Measurements from ENCODE around the gene FGF1.

FGF1 gene

DNA sequence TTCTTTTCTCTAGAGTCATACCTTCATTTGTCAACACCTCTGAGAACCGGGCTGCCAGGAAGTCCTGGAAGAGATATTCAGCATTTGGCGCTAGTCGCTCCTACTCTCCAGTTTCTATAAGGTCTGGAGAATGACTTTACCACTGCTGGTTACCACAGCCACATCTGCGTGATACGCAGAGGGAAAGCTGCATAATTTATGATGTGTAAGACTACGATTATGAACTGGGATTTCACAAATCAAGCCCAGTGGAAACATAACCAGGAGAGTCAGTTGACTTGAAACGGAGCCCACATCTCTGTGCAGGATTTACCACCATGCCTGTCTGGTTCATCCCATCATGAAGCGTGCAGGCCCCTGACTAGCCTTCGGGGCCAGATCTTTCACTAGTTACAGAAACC lies 72.6 kb downstream of the FGF1 start:
- FAIRE-seq (no peak), DNase-seq (ENCODE audit: insufficient read length, low spot score) (no peak)
- TF ChIP-seq TAF1 (IDR thresholded peaks at IDR 0.05; ENCODE audit: low read depth, low read length), result no peak
- TF ChIP-seq POLR2AphosphoS5 (IDR thresholded peaks at IDR 0.05; ENCODE audit: low read depth, low read length), result no peak
- TF ChIP-seq PAX5 (IDR thresholded peaks at IDR 0.05; ENCODE audit: insufficient read depth, low read length, severe bottlenecking), result no peak
- no peak for TF ChIP-seq SPI1 (IDR thresholded peaks at IDR 0.05; ENCODE audit: low read depth, low read length)

DNA sequence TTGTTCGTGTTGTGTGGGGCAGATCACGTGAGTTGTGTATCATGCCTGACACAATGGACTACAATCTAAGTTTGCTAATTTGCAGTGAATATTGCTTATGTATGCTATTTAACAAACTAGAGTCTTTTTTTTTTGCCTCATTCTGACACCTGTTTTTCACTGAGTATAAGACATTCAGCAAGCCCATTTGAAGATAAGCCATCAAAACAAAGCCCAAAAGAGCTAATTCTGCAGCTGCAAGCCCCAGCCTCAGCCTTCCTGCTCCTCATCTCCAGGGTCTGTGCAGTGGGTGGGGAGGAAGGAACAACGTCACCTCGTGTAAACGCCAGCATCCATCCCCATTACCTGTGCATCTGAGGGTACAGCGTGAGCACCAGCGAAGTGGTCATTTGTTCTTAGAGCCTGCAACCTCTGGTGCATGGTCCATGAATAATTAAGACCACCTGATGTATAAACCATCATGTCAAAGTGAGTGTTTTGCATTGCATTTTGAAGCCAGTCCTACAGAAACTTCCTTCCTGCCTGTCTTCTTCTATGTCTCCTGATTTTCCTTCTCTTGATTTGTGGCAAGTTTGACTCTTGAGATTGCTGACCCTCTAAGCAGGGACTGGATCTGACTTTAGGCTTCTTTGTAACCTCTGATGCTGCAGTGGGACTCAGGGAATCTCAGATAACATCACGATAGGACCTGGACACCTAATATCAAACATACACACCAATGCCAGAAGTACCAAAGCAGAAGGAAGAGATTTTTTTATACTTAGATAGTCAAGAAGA lies 73.2 kb downstream of the FGF1 start:
- TF ChIP-seq POU2F2 (IDR thresholded peaks at IDR 0.05; ENCODE audit: low read depth, low read length) (no peak), TAF1 (IDR thresholded peaks at IDR 0.05; ENCODE audit: low read depth, low read length) (no peak), SPI1 (IDR thresholded peaks at IDR 0.05; ENCODE audit: low read depth, low read length) (no peak), POLR2AphosphoS5 (IDR thresholded peaks at IDR 0.05; ENCODE audit: low read depth, low read length) (no peak), PAX5 (IDR thresholded peaks at IDR 0.05; ENCODE audit: insufficient read depth, low read length, severe bottlenecking) (no peak), POLR2A (IDR thresholded peaks at IDR 0.05; ENCODE audit: low read depth, low read length) (no peak)
- DNase-seq (ENCODE audit: insufficient read length, low spot score), result no peak

GRCh38 chr5:142611154-142611553 lies 74.7 kb downstream of the FGF1 start:
- FAIRE-seq (peak; percentile 77), DNase-seq (ENCODE audit: insufficient read length, low spot score) (peak; percentile 46)
- TF ChIP-seq POLR2AphosphoS5 (IDR thresholded peaks at IDR 0.05; ENCODE audit: low read depth, low read length) (no peak), POU2F2 (IDR thresholded peaks at IDR 0.05; ENCODE audit: low read depth, low read length) (no peak), TAF1 (IDR thresholded peaks at IDR 0.05; ENCODE audit: low read depth, low read length) (no peak), POLR2A (IDR thresholded peaks at IDR 0.05; ENCODE audit: low read depth, low read length) (no peak), SPI1 (IDR thresholded peaks at IDR 0.05; ENCODE audit: low read depth, low read length) (no peak), PAX5 (IDR thresholded peaks at IDR 0.05; ENCODE audit: insufficient read depth, low read length, severe bottlenecking) (no peak)

More for the DNA sequence above, 73.2 kb downstream of the FGF1 start:
- no peak for FAIRE-seq

GRCh38 chr5:142610176-142611001 lies 75.5 kb downstream of the FGF1 start:
- DNase-seq (ENCODE audit: insufficient read length, low spot score), result no peak
- no peak for FAIRE-seq
- no peak for TF ChIP-seq PAX5 (IDR thresholded peaks at IDR 0.05; ENCODE audit: insufficient read depth, low read length, severe bottlenecking)
- no peak for TF ChIP-seq TAF1 (IDR thresholded peaks at IDR 0.05; ENCODE audit: low read depth, low read length)
- TF ChIP-seq POLR2AphosphoS5 (IDR thresholded peaks at IDR 0.05; ENCODE audit: low read depth, low read length), result no peak
- TF ChIP-seq POU2F2 (IDR thresholded peaks at IDR 0.05; ENCODE audit: low read depth, low read length), result no peak
- no peak for TF ChIP-seq SPI1 (IDR thresholded peaks at IDR 0.05; ENCODE audit: low read depth, low read length)
- TF ChIP-seq POLR2A (IDR thresholded peaks at IDR 0.05; ENCODE audit: low read depth, low read length), result no peak

DNA sequence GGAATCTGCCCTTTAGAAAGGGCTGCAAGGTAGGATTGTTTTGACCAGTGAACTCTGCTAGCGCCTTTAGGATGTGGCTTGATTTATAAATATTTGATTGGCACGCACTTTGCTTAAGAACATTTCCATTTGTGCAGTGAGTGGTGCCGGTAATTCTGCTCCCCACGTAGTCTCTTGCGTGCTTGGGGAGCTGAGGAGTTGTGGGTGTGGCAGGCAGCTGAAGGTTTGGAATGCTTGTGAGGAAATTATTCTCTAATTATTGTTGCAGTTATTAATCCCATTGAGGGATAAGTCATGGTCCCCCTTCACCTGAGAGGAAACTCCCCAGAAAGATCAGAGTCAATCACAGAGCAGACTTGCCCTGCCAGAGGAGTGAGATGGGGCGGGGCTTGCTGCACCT lies 76.7 kb downstream of the FGF1 start:
- FAIRE-seq, result no peak

GRCh38 chr5:142608081-142608480 lies 77.8 kb downstream of the FGF1 start:
- DNase-seq (ENCODE audit: insufficient read length, low spot score) (no peak), FAIRE-seq (no peak)
- TF ChIP-seq POLR2A (IDR thresholded peaks at IDR 0.05; ENCODE audit: low read depth, low read length), result no peak
- no peak for TF ChIP-seq TAF1 (IDR thresholded peaks at IDR 0.05; ENCODE audit: low read depth, low read length)
- no peak for TF ChIP-seq PAX5 (IDR thresholded peaks at IDR 0.05; ENCODE audit: insufficient read depth, low read length, severe bottlenecking)
- TF ChIP-seq POU2F2 (IDR thresholded peaks at IDR 0.05; ENCODE audit: low read depth, low read length), result no peak
- no peak for TF ChIP-seq SPI1 (IDR thresholded peaks at IDR 0.05; ENCODE audit: low read depth, low read length)
- TF ChIP-seq POLR2AphosphoS5 (IDR thresholded peaks at IDR 0.05; ENCODE audit: low read depth, low read length), result no peak

More for the DNA sequence above, 76.7 kb downstream of the FGF1 start:
- TF ChIP-seq PAX5 (IDR thresholded peaks at IDR 0.05; ENCODE audit: insufficient read depth, low read length, severe bottlenecking), result no peak
- TF ChIP-seq SPI1 (IDR thresholded peaks at IDR 0.05; ENCODE audit: low read depth, low read length), result no peak
- TF ChIP-seq TAF1 (IDR thresholded peaks at IDR 0.05; ENCODE audit: low read depth, low read length), result no peak
- TF ChIP-seq POLR2A (IDR thresholded peaks at IDR 0.05; ENCODE audit: low read depth, low read length), result no peak
- TF ChIP-seq POLR2AphosphoS5 (IDR thresholded peaks at IDR 0.05; ENCODE audit: low read depth, low read length), result no peak
- no peak for TF ChIP-seq POU2F2 (IDR thresholded peaks at IDR 0.05; ENCODE audit: low read depth, low read length)
- DNase-seq (ENCODE audit: insufficient read length, low spot score), result no peak

DNA sequence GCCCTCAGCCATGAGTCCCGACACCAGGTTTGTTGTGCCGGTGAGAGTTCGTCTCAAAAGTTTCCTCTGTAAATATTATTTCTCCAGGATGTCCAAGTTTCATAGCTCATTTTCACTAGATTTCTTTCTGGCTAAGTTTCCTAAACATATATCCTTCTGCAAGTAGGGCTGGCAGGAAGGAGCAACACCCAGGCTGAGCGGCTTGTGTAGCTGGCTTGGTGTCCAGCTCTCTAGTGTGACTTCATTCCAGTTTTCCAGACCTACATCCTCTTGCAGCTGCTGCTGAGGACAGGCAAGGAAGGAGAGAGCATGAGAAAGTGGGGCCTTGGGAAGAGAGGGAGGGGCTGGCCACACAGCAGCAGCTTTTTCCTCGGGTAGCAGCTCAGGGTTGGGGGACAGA lies 80.3 kb downstream of the FGF1 start:
- TF ChIP-seq PAX5 (IDR thresholded peaks at IDR 0.05; ENCODE audit: insufficient read depth, low read length, severe bottlenecking), result no peak
- TF ChIP-seq SPI1 (IDR thresholded peaks at IDR 0.05; ENCODE audit: low read depth, low read length), result no peak
- TF ChIP-seq POU2F2 (IDR thresholded peaks at IDR 0.05; ENCODE audit: low read depth, low read length), result no peak
- TF ChIP-seq POLR2A (IDR thresholded peaks at IDR 0.05; ENCODE audit: low read depth, low read length), result no peak
- no peak for TF ChIP-seq TAF1 (IDR thresholded peaks at IDR 0.05; ENCODE audit: low read depth, low read length)
- no peak for TF ChIP-seq POLR2AphosphoS5 (IDR thresholded peaks at IDR 0.05; ENCODE audit: low read depth, low read length)
- no peak for FAIRE-seq
- no peak for DNase-seq (ENCODE audit: insufficient read length, low spot score)

DNA sequence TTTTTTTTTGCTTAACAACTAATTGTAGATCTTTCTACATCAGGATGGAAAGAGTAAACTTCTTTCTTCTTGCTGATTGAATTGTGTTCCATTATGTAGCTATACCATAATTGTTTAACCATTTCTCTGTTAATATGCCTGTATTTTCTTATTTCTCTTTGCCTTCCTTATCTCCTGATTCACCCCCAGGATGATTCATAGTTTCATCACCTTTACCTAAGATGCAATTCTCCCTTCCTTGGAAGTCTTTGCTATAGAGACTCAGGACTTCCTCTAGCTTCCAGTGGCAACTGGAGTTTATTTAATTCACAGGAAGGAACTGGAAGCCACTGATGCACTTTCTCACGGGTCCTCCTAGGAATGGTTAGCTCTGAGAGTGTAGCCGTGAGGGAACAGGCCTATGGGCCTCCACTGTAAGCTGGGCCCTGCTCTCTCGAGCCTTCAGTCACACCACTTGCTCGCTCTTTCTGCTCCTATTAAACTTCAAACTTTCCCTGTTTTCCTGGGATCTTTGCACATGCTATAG lies 83.1 kb downstream of the FGF1 start:
- no peak for DNase-seq (ENCODE audit: insufficient read length, low spot score)
- no peak for FAIRE-seq
- TF ChIP-seq POLR2A (IDR thresholded peaks at IDR 0.05; ENCODE audit: low read depth, low read length) (no peak), TAF1 (IDR thresholded peaks at IDR 0.05; ENCODE audit: low read depth, low read length) (no peak), POU2F2 (IDR thresholded peaks at IDR 0.05; ENCODE audit: low read depth, low read length) (no peak), PAX5 (IDR thresholded peaks at IDR 0.05; ENCODE audit: insufficient read depth, low read length, severe bottlenecking) (no peak), SPI1 (IDR thresholded peaks at IDR 0.05; ENCODE audit: low read depth, low read length) (no peak), POLR2AphosphoS5 (IDR thresholded peaks at IDR 0.05; ENCODE audit: low read depth, low read length) (no peak)

- TF ChIP-seq POLR2AphosphoS5 (IDR thresholded peaks at IDR 0.05; ENCODE audit: low read depth, low read length) (no peak), PAX5 (IDR thresholded peaks at IDR 0.05; ENCODE audit: insufficient read depth, low read length, severe bottlenecking) (no peak), POLR2A (IDR thresholded peaks at IDR 0.05; ENCODE audit: low read depth, low read length) (no peak), SPI1 (IDR thresholded peaks at IDR 0.05; ENCODE audit: low read depth, low read length) (no peak), POU2F2 (IDR thresholded peaks at IDR 0.05; ENCODE audit: low read depth, low read length) (no peak), TAF1 (IDR thresholded peaks at IDR 0.05; ENCODE audit: low read depth, low read length) (no peak)
- no peak for FAIRE-seq
These were observed 84.5 kb downstream of the FGF1 start for GRCh38 chr5:142601432-142601831.

More at GRCh38 chr5:142601432-142601831, 84.5 kb downstream of the FGF1 start:
- DNase-seq (ENCODE audit: insufficient read length, low spot score), result no peak

All from GM12891 (cell line).